Measurements from ENCODE around the gene TSBP1.
A peak's percentile ranks its signal among the peaks of the same experiment; 100 is the strongest.

Gene TSBP1

GRCh38 chr6:32371803-32372202 is at the start of gene TSBP1:
Gene TSBP1, minus strand, starts transcription at chr6:32371903. Its CDS starts 197 bp downstream, at chr6:32371706.
- H3K27me3 ChIP-seq (ENCODE audit: insufficient read depth, low read length, poor library complexity, severe bottlenecking) = no peaks in the 10 kb centered on the region
- peak within 1 kb of the TSS; percentile 13 for H3K9ac ChIP-seq (ENCODE audit: low read depth, low read length, poor library complexity, severe bottlenecking)
- TF ChIP-seq EZH2phosphoT487 (IDR thresholded peaks at IDR 0.05; ENCODE audit: borderline replicate concordance) = no peak
- no peak for TF ChIP-seq CTCF (conservative IDR thresholded peaks at IDR 0.05; ENCODE audit: low read length)
- H2AFZ ChIP-seq (ENCODE audit: low read length) = peak within 1 kb of the TSS; percentile 44
- no peaks in the 10 kb centered on the region for H3K9me3 ChIP-seq (ENCODE audit: insufficient read depth, low read depth, low read length)
- no peaks in the 10 kb centered on the region for H3F3A ChIP-seq (ENCODE audit: low read depth)
- no peaks in the 10 kb centered on the region for H4K20me1 ChIP-seq (ENCODE audit: insufficient read depth, low read length, poor library complexity, severe bottlenecking)
- no peaks in the 10 kb centered on the region for H3K9me2 ChIP-seq (replicated peaks; ENCODE audit: low read depth, low read length)
- peak within 1 kb of the TSS; percentile 34 for H3K4me2 ChIP-seq (ENCODE audit: low read depth, low read length, poor library complexity, severe bottlenecking)
- no peaks in the 10 kb centered on the region for H3K36me3 ChIP-seq (ENCODE audit: insufficient read depth, low read length)
- no peak within 1 kb of the TSS for H3K4me3 ChIP-seq (ENCODE audit: low read length, poor library complexity, severe bottlenecking)
- peaks cover 63% of the 10 kb centered on the region for H3K4me1 ChIP-seq (ENCODE audit: insufficient read depth, low read length, poor library complexity, severe bottlenecking)
- no peaks in the 10 kb centered on the region for H3K79me2 ChIP-seq (ENCODE audit: insufficient read depth, low read length)

- Histone ChIP-seq H3K79me2 (ENCODE audit: insufficient read depth, low read length) (no peaks in the 10 kb centered on the region), H3K9me3 (ENCODE audit: insufficient read depth, low read depth, low read length) (no peaks in the 10 kb centered on the region), H2AFZ (ENCODE audit: low read length) (peak overlapping the region; percentile 88), H3K4me3 (ENCODE audit: low read length, poor library complexity, severe bottlenecking) (peak overlapping the region; percentile 67), H3K36me3 (ENCODE audit: insufficient read depth, low read length) (no peaks in the 10 kb centered on the region), H3K27me3 (ENCODE audit: insufficient read depth, low read length, poor library complexity, severe bottlenecking) (no peaks in the 10 kb centered on the region), H3K9ac (ENCODE audit: low read depth, low read length, poor library complexity, severe bottlenecking) (peak overlapping the region; percentile 44), H3K4me1 (ENCODE audit: insufficient read depth, low read length, poor library complexity, severe bottlenecking) (peaks cover 4% of the 10 kb centered on the region), H3F3A (ENCODE audit: low read depth) (no peaks in the 10 kb centered on the region), H3K9me2 (replicated peaks; ENCODE audit: low read depth, low read length) (no peaks in the 10 kb centered on the region), H4K20me1 (ENCODE audit: insufficient read depth, low read length, poor library complexity, severe bottlenecking) (no peaks in the 10 kb centered on the region), H3K4me2 (ENCODE audit: low read depth, low read length, poor library complexity, severe bottlenecking) (peak overlapping the region; percentile 79)
- TF ChIP-seq CTCF (conservative IDR thresholded peaks at IDR 0.05; ENCODE audit: low read length) (no peak), EZH2phosphoT487 (IDR thresholded peaks at IDR 0.05; ENCODE audit: borderline replicate concordance) (no peak)
Observed at GRCh38 chr6:32416036-32416435, 44.3 kb upstream of the TSBP1 start.

DNA sequence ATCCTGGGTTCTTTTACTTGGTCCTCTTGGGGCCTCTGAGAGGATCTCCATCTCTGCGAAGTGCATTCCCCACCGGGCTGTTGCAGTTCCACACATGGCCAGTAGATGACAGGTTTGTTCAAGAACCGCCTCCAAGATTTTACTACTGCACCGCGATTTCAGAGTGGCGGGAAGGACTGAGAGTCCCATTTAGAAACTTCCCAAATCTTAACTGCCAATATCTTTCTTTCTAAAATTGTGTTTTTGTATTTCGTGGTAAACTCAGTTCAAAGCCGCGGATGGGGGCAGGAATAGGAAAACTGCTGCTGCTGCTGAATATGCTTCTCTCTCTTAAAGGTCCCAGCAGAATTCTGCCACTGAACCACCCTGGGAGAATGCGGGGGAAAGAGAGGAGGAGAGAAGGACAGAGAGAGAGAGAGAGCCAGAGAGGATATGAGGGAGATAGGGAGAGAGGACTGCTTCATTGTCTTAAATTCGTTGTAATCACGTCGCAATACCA is 43.9 kb upstream of the TSBP1 start:
- Histone ChIP-seq H3K79me2 (ENCODE audit: insufficient read depth, low read length) (no peaks in the 10 kb centered on the region), H3K4me1 (ENCODE audit: insufficient read depth, low read length, poor library complexity, severe bottlenecking) (peaks cover 4% of the 10 kb centered on the region), H2AFZ (ENCODE audit: low read length) (peak overlapping the region; percentile 88), H3K9ac (ENCODE audit: low read depth, low read length, poor library complexity, severe bottlenecking) (peak overlapping the region; percentile 44), H3K4me3 (ENCODE audit: low read length, poor library complexity, severe bottlenecking) (peak overlapping the region; percentile 67), H3K9me2 (replicated peaks; ENCODE audit: low read depth, low read length) (no peaks in the 10 kb centered on the region), H4K20me1 (ENCODE audit: insufficient read depth, low read length, poor library complexity, severe bottlenecking) (no peaks in the 10 kb centered on the region), H3F3A (ENCODE audit: low read depth) (no peaks in the 10 kb centered on the region), H3K9me3 (ENCODE audit: insufficient read depth, low read depth, low read length) (no peaks in the 10 kb centered on the region), H3K36me3 (ENCODE audit: insufficient read depth, low read length) (no peaks in the 10 kb centered on the region), H3K4me2 (ENCODE audit: low read depth, low read length, poor library complexity, severe bottlenecking) (peak overlapping the region; percentile 79), H3K27me3 (ENCODE audit: insufficient read depth, low read length, poor library complexity, severe bottlenecking) (no peaks in the 10 kb centered on the region)
- TF ChIP-seq CTCF (conservative IDR thresholded peaks at IDR 0.05; ENCODE audit: low read length) (peak; percentile 96), EZH2phosphoT487 (IDR thresholded peaks at IDR 0.05; ENCODE audit: borderline replicate concordance) (no peak)
